K562 (cell line): ENCODE data around the gene AIF1. TPM values are rescaled to one million over a fixed set of nuclear protein-coding genes. Genes with fewer than 3 reads are reported as not detected.

Source experiments
- CBFA2T2 ChIP-seq: fragments of 450-650 bp; conservative IDR thresholded peaks from 2 replicates; pipeline ENCODE4 v1.6.1; 2017; ENCODE audit warnings: mild to moderate bottlenecking
- DPF2 ChIP-seq: fragments of 450-650 bp; IDR thresholded peaks from 2 replicates; pipeline ENCODE4 v1.6.1; 2016
- GABPA ChIP-seq: fragments of 200-800 bp; sonication (Bioruptor generic); conservative IDR thresholded peaks from 2 replicates; pipeline ENCODE4 v1.6.1; 2016; ENCODE audit warnings: low read depth, missing genetic modification characterization, missing compliant biosample characterization
- HNRNPUL1 ChIP-seq: fragments of 200-400 bp; formaldehyde crosslinking; IDR thresholded peaks from 2 replicates; pipeline ENCODE4 v1.6.1; 2017; ENCODE audit warnings: low read length
- NR2C2 ChIP-seq, 2 experiments: fragments of 200-800 bp in 1 of 2; sonication (Bioruptor generic) in 1 of 2; sonication (generic) in 1 of 2; formaldehyde crosslinking in 1 of 2; IDR thresholded peaks; 2 replicates each; pipeline versions ENCODE4 v1.6.1 to v1.8.0; 2016 to 2022; ENCODE audit warnings: mild to moderate bottlenecking in 1 of 2, missing compliant biosample characterization in 1 of 2, missing genetic modification characterization in 1 of 2, missing genetic modification reagents in 1 of 2
- PHF21A ChIP-seq: fragments of 450-650 bp; IDR thresholded peaks from 2 replicates; pipeline ENCODE4 v1.6.1; 2017; ENCODE audit warnings: low read depth, borderline replicate concordance
- PHTF2 ChIP-seq: fragments of 250-450 bp; sonication (Bioruptor Pico); IDR thresholded peaks from 2 replicates; pipeline ENCODE4 v1.5.0; 2021; ENCODE audit warnings: mild to moderate bottlenecking
- POLR3A ChIP-seq: IDR thresholded peaks from 2 replicates; pipeline ENCODE4 v1.6.1; 2011; ENCODE audit warnings: borderline replicate concordance, mild to moderate bottlenecking, moderate library complexity; ENCODE audit not compliant: insufficient read length, insufficient read depth; ENCODE audit errors: extremely low read depth
- RFX5 ChIP-seq: IDR thresholded peaks from 2 replicates; pipeline ENCODE4 v1.6.1; 2011; ENCODE audit warnings: low read depth, mild to moderate bottlenecking, improper control_type of control experiment, low read length
- RNF2 ChIP-seq: sonication (generic); IDR thresholded peaks from 2 replicates; pipeline ENCODE4 v1.6.1; 2016
- SMAD1 ChIP-seq: fragments of 150-350 bp; IDR thresholded peaks from 2 replicates; pipeline ENCODE4 v1.6.1; 2014; ENCODE audit warnings: low read length, low read depth; ENCODE audit not compliant: partially characterized antibody
- SNRNP70 ChIP-seq: fragments of 200-400 bp; formaldehyde crosslinking; optimal IDR thresholded peaks from 2 replicates; pipeline ENCODE3; 2017; ENCODE audit warnings: low read depth, low read length
- TBP ChIP-seq: optimal IDR thresholded peaks from 2 replicates; pipeline ENCODE3; 2011; ENCODE audit warnings: low read depth, low read length, improper control_type of control experiment
- TFAM ChIP-seq: fragments of 250-450 bp; sonication (Bioruptor Pico); conservative IDR thresholded peaks from 2 replicates; pipeline ENCODE4 v1.5.0; 2021; ENCODE audit warnings: mild to moderate bottlenecking, moderate library complexity
- UBTF ChIP-seq, 2 experiments: IDR thresholded peaks; 2 replicates each; pipeline ENCODE4 v1.6.1; 2012; ENCODE audit warnings: improper control_type of control experiment in 2 of 2, low read depth in 2 of 2, low read length in 2 of 2, borderline replicate concordance in 1 of 2
- ZBTB17 ChIP-seq: fragments of 450-650 bp; formaldehyde crosslinking; IDR thresholded peaks from 2 replicates; pipeline ENCODE4 v1.4.0; 2020; ENCODE audit warnings: mild to moderate bottlenecking
- ZNF124 ChIP-seq: sonication (generic); formaldehyde crosslinking; IDR thresholded peaks from 2 replicates; pipeline ENCODE4 v1.8.1; 2022; ENCODE audit warnings: missing genetic modification reagents
- ZNF140 ChIP-seq: fragments of 250-450 bp; sonication (Bioruptor Pico); IDR thresholded peaks from 2 replicates; pipeline ENCODE4 v1.8.0; 2021; ENCODE audit warnings: moderate library complexity, mild to moderate bottlenecking, inconsistent platforms
- ZNF174 ChIP-seq: fragments of 250-450 bp; sonication (Bioruptor Pico); IDR thresholded peaks from 2 replicates; pipeline ENCODE4 v1.4.0; 2020; ENCODE audit warnings: mild to moderate bottlenecking
- ZNF384 ChIP-seq: IDR thresholded peaks from 2 replicates; pipeline ENCODE4 v1.6.1; 2012; ENCODE audit warnings: low read depth, low read length, improper control_type of control experiment
- ZNF449 ChIP-seq: fragments of 250-450 bp; sonication (Bioruptor Pico); IDR thresholded peaks from 2 replicates; pipeline ENCODE4 v1.8.0; 2022; ENCODE audit warnings: moderate library complexity, mild to moderate bottlenecking, inconsistent platforms
- ZNF511 ChIP-seq: sonication (generic); formaldehyde crosslinking; IDR thresholded peaks from 2 replicates; pipeline ENCODE4 v1.8.0; 2022; ENCODE audit warnings: mild to moderate bottlenecking, missing genetic modification reagents
- polyA plus RNA-seq, 8 experiments: library from polyadenylated mRNA; depleted of rRNA in 4 of 8; stranded (reverse) in 5 of 8; unstranded in 3 of 8; fragments of >200 nt; fragmentation: Nextera tagmentation in 2 of 8; fragmentation: Illumina TruSeq in 1 of 8; extraction: Ambion mirVana in 2 of 8; extraction: Trizol in 1 of 8; gene quantifications; 2 replicates each; pipeline versions ENCODE4 v1.2.1 to v1.2.3, GENCODE V29; 2011 to 2014; ENCODE audit warnings: inconsistent platforms in 1 of 8, missing spikeins in 1 of 8
- total RNA-seq, 7 experiments: library from RNA; depleted of rRNA in 6 of 7; stranded (reverse); fragments of >200 nt in 6 of 7; fragmentation: Illumina TruSeq in 2 of 7; extraction: Trizol in 2 of 7; gene quantifications; 2 replicates each; pipeline versions ENCODE4 v1.2.1 to v1.2.3, GENCODE V29; 2011 to 2021; ENCODE audit warnings: low replicate concordance in 1 of 7
- TF ChIP-seq, protein P1 (sequence below): sonication (generic); formaldehyde crosslinking; IDR thresholded peaks from 2 replicates; pipeline ENCODE4 v1.8.1; 2023; ENCODE audit warnings: mild to moderate bottlenecking, missing genetic modification reagents, moderate library complexity

Gene AIF1
- total and polyA plus RNA-seq, 9 of the 15 experiments (the other 6 are each of a cell fraction or from before 2014, with no cell fraction given) = 9.4 to 33.4 (median 19.4) TPM

DNA sequence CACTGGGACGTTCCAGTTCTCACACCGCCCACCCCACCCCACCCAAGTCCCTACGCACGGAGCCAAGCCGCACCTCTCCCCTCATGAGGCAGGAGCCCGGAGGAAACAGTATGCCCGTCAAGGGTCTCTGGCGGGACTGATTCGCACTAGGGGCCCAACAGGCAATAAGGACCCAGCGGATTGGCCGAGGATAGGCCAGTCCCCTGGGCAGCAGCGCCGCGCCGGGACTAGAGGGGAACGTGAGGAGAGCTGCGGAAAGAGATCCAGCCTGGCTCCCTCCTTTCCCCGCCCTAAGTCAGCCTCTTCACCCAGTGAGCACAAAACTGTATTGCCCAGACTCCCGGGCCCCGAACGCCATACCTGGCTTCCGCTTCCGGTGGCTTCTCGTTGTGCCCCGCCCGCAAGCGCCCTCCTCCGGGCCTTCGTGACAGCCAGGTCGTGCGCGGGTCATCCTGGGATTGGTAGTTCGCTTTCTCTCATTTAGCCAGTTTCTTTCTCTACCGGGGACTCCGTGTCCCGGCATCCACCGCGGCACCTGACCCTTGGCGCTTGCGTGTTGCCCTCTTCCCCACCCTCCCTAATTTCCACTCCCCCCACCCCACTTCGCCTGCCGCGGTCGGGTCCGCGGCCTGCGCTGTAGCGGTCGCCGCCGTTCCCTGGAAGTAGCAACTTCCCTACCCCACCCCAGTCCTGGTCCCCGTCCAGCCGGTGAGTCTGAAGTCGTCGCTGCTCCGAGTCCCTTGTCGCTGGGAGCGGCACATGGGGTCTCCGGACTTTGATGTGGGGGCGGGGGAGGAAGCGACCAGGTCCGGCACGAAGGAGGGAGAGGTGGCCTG is 50.7 kb downstream of the AIF1 start, which contains the start of gene CSNK2B (continued):
- TF ChIP-seq POLR3A = no peak
- peak; percentile 83 for TF ChIP-seq TBP
- no peak for TF ChIP-seq GABPA
- TF ChIP-seq RFX5 = peak; percentile 14; the same call in 1 of the 2 replicates
- TF ChIP-seq DPF2 = peak; percentile 50; the same call in 1 of the 2 replicates
- TF ChIP-seq ZNF124 (CRISPR knock-in tag) = no peak
- TF ChIP-seq, protein P1, sequence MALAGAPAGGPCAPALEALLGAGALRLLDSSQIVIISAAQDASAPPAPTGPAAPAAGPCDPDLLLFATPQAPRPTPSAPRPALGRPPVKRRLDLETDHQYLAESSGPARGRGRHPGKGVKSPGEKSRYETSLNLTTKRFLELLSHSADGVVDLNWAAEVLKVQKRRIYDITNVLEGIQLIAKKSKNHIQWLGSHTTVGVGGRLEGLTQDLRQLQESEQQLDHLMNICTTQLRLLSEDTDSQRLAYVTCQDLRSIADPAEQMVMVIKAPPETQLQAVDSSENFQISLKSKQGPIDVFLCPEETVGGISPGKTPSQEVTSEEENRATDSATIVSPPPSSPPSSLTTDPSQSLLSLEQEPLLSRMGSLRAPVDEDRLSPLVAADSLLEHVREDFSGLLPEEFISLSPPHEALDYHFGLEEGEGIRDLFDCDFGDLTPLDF (CRISPR knock-in tag) = peak; percentile 2; the same call in 1 of the 2 replicates
- no peak for TF ChIP-seq PHTF2
- TF ChIP-seq CBFA2T2 = no peak
- TF ChIP-seq UBTF (IDR thresholded peaks at IDR 0.05; ENCODE audit: borderline replicate concordance in 1 of 2, low read depth in 2 of 2, low read length in 2 of 2) = peak; percentile 35 to 83; a peak in 2 of 4 replicates
- 0 out of 2 replicates have a peak, but pooled peaks have one; percentile 54 for TF ChIP-seq ZNF174 (CRISPR knock-in tag)
- no peak for TF ChIP-seq SNRNP70
- TF ChIP-seq ZNF140 (CRISPR knock-in tag) = no peak
- no peak for TF ChIP-seq HNRNPUL1
- peak; percentile 9 for TF ChIP-seq ZNF511 (CRISPR knock-in tag)
- TF ChIP-seq ZBTB17 (CRISPR knock-in tag) = no peak; the same call in 1 of the 2 replicates
- TF ChIP-seq TFAM (CRISPR knock-in tag) = no peak
- peak; percentile 98 for TF ChIP-seq NR2C2 (CRISPR knock-in tag; IDR thresholded peaks at IDR 0.05)
- TF ChIP-seq NR2C2 (tag; IDR thresholded peaks at IDR 0.05) = no peak
- no peak; the same call in 1 of the 2 replicates for TF ChIP-seq ZNF384
- no peak for TF ChIP-seq ZNF449 (CRISPR knock-in tag)
- TF ChIP-seq SMAD1 = peak; percentile 88
- no peak for TF ChIP-seq RNF2
- no peak for TF ChIP-seq PHF21A
